GM21786 (cell line): ENCODE measurements around the gene SCRN2.

Experiments used
- ATAC-seq: cut with Tn5 transposase; IDR thresholded peaks from one replicate; pipeline ENCODE4 v1.9.1; 2021; ENCODE audit not compliant: unreplicated experiment

Gene SCRN2

DNA sequence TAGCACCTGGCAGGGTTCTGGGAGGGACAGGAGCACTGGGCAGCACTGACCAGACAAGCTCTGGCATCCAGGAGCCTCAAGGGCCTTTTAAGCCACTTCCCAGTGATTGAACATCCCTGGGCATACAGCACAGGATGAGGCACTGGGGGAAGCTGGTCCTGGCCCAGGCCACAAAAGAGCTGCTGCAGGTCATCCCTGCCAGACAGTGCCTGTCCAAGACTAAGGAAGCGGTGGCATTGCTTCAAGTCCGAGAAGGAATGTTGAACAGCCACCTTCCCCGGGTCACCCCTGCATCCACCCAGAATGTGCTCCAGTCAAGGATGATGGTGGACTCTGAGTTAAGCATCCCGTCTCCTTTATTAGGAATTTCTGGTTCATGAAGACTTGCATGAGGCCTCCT is 18.3 kb downstream of the SCRN2 start:
- ATAC-seq: no peak

DNA sequence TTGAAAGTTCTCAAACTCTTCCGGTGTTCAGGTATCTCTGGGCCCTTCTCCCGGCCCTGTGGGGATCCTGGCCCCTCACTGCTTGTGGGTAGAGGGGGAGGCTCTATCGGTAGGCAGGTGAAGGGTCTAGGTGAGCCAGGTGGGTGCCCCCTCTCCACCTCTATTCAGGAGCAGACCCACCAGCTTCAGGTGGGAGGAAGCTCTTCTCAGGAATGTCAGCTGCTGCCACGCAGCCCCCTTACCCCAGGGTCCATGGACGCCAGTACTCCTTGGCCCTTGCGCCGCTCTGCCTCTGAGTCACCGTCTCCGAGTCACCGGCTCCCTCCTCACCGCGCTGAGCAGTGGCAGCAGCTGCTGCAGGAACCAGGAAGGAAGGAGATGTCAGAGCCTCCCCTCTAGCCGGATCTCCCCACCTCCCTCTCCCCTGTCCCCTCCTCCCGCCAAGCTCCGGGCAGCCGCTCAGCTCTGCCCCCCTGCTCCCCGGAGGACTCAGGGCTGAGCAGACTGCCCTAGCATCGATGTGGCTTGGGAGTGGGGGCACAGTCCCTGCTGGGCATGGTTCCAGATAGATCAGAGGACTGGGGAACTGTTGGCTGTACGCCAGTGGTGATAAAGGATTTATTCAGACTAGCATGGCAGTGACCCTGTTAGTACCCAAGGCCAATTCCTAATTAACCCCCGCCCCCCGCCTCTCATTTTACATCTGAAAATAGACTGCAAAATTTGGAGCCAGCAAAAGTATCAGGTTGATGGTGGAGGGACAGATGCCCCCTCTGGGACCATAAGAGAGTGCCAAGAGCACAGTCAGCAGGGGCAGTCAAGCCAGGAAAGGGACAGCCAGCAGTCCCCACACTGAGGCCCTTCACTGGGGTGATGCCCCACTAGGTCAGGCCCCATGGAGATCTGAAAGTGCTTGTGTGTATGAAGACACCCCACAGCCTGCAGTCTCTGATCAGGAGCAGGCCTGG is 19.4 kb downstream of the SCRN2 start, which contains the start of gene OSBPL7:
OSBPL7 (minus strand) TSS at position 371 of the 968 bp plus-strand sequence. CDS start 1,516 bp downstream, outside the sequence.
- ATAC-seq: peak; percentile 77

DNA sequence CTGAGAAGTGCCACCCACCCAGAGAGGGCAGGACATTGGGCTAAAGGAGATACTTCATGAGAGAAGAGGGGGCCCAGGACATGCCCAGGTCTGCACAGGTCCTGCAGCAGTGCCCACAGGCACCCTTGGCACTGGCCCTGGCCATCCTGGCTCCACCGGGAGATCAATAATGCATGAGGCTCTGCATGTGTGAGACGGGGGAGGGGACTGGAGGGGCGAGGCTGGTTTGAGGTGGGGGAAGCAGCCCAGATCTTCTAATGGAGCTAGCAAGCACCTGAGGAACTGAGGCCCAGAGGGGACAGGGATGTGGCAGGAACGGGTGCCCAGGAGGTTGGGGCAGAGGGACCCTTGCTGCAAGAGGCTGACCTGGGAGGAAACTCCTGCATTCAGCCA is 20.0 kb downstream of the SCRN2 start:
- no peak for ATAC-seq

DNA sequence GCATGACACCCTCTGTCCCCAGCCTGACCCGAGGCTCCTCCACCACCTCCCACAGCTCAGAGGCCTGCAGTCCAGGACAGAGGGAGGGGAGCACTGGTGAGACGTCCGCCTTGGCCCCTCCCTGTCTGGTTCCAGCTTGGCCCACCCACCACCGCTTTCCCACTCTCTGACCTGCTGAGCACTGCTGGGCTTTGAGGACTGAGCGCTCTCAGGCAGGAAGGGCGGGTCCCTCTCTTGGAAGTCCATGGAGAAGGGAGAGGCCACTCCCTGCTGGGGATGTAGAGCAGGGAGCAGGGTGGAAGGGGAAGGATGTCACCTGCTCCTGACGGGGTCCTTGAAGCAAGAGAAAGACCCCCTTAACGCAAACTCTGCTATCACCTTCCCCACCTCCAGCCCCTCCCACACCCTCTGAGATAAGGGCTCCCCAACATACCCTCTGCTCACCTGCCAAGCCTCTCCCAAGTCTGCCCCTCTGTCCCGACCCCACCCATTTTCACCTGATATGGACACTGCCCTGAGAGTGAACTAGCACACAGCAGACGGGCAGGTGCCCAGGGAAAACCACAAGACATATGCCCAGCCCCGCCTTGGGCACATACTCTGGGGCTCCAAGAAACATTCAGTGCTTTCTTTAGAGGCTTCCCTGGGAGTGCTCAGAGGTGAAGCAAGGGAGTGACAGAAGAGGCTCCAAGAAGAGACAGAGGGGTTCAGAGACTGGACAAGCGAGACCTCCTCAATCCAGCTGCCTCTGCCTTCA is 20.9 kb downstream of the SCRN2 start:
- no peak for ATAC-seq

DNA sequence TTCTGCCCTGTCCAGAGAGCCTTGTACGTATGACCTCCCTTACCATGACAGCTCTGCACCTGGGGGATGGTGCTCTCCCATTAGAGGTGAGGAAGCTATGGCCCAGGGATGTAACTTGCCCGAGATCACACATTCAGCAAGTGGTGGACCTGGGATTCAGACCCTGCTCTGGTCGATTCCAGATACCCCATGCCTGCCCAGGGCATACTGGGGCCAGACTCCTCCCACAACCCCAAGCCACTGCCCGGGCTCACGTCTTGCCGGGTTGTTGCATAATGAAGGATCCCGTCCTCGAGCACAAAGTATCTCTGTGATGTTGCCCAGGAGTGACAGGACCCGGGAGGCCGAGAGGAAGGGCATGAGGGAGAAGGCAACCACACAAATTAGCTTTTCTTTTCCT is 21.6 kb downstream of the SCRN2 start:
- ATAC-seq: no peak

DNA sequence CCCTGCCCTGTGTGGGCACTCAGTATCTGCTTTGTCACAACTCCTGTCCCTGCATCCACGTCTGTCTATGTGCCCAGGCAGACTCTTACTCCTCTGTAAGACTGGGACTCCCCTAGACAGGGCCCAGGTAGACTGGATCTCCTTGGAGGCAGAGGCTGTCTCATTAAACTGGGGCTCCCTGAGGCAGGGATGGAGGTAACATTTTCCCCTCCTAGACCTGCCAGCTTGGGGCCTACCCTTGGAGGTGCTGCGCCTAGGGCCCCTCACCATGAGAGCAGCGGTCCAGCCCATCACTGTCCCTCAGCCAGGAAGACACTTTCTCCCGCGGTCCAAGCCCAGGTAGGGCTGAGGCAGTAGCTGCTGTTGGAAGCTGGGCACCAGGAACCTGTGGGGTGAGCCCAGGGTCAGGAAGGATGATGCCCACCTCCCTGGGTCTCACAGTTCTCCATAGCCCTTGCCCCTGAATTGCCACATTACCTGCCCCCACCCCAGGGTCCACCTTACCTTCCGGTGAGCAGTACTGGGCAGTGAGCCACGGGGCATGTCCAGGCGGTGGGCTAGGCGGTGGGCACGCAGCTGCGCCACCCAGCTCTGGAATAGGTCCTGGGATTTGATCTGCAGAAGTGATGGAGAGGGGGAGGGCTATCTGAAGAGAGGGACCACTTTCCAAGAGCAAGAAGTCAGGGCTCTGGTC is 22.9 kb downstream of the SCRN2 start:
- no peak for ATAC-seq

DNA sequence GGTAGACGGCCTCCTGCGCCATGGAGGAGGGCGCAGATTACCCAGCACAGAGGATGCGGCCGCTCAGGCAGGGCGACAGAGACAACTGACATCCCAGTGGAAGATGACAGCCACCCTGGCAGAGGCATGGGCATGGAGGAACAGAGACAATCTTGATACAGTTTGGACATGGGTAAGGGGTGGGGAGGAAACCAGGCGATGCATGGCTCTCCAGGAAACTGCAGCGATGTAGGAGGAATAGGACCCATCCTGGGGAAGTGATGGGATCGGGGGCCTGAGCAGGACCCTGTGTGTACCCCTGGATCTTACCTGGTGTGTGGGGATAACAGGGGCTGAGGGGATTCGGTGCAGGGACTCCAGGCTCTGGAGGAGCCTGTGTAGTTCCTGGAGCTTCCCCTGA is 24.1 kb downstream of the SCRN2 start:
- ATAC-seq: no peak

DNA sequence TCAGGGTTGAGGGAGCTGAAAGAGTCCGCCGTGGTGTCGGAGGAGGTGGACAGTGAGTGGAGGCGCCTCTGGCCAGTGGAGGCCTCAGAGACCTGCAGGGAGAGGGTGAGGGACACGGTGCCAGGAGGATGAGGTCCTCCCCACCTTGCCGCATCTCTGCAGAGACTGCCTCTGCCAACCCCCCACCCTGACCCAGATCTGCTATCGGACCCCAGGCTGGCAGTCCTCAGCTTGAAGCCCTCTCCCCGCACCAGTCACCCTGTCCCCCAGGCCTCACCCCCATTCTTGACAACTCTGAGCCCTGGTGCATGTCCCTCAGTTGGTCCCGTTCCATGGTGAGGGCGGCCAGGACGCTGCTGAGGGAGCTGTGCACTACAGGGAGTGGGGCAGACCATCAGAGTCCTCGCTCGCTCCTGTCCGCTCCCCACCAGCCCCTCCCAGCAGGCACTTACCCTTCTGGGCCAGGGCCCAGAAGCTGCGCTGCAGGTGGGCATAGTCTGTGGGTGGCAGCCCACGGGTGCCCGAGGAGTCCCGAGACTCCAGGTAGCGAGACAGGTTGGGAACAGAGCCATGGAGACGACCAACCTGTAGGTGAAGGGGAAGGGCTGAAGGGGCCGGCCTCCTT is 24.9 kb downstream of the SCRN2 start:
- ATAC-seq: no peak

DNA sequence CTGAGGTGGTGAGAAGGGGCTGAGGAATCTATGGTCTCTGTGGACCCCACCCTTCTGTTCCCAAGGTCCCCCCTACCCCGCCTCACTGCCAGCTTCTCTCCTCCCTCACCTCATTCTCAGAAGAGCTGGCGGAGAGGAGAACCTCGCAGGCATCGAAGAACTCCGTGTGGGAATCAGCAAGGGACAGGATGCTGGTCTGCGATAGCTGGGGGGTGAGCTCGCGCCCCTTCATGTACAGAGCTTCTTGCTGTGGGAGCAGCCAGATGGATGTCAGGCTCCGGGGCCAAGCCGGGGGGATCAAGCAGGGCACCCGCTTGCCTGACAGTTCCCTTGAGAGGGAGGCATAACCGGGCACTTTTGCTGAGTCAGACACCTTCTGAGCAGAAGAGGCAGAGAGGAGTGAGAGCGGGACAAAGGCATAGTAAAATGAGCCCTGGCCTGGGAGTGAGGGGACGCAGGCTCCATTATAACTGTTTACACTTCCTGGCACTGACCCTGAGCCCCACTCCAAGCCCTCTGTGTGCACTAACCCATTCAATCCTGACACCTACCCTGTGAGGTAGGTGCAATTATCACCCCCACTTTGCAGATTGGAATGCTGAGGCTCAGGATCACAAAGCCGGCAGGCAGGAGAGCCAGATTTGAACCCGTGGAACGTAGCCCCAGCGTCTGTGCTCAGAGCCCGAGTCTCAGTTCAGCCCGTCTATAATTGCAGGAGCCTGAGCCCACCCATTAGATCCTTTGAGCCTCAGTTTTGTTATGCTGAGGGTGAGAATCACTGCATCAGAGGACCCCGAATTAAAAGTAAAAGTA is 25.8 kb downstream of the SCRN2 start:
- ATAC-seq: no peak

DNA sequence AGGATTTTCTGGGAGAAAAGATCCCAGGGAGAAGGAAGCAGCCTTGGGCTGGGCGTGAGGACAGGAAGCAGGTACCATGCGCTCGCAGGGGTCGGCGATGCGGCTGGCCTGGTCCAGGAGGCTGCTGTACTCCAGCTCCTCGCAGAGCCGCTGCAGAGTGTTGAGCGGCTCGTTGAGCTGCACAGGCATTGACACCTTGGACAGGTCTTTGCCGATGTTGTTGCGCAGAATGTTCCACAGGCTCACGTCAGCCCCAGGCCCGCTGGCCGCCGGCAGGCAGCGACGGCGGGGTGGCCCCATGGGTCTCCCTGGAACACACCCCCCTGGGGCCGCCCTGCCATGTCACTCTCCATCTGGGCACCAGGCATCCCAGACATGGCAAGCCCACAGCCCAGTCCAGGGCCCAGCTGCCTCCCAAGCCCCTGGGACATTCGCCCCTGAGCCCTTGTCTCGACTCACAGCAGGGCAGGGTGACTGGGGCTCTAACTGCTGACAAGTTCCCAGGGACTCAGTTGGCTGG is 27.5 kb downstream of the SCRN2 start:
- no peak for ATAC-seq

DNA sequence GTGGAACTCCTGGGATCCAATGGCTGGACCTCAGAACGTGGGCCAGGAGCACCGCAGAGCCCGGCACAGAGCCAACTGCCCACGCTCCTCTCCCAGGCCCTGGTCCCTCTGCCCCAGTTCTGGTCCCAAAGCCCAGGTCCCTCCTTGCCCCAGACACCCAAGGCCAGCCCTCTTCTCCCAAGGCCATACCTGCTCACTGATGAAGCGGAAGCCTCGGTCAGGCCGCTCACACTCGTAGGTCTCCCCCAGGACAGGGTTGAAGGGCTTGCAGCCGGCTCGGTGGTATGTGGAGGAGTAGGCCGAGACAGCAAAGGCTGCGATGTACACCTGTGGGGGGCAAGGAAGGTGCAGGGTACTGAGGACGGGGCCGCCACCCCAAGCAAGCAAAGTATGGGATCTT is 28.0 kb downstream of the SCRN2 start:
- ATAC-seq: no peak

DNA sequence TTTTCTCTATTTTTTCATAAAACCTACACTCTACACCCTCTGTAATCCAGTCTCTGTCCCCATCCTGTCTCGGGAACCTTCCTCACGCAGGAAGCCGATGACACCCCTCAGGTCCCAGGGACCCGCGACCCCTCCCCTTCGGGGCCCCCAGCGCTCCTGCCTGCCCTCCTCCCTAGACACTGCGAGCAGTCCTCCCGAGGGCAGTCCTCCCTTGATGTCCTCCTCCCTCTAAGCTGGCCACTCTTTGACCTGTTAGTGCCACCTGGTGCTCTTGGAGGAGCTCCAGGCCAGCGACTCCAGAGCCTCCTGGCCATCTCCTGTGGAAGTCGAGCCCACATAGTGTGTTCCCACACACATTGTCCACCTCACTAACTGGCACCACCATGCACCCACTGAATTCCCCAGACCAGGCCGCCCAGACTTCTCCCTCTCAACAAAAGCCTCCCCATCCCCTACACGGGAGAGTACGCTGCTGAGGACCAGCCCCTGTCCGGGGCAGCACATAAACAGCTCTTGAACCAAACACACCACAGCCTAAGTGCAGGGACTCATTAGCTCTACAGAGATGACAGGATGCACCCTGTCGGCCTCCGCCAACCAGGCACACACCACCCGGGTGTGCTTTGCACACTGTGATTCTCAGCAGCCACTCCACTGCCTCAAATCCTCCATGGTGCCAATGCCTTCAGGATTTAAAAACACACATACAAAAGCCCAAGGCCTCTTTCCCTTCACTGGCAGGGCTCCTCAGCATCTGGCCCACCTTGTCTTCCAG is 28.7 kb downstream of the SCRN2 start:
- no peak for ATAC-seq

DNA sequence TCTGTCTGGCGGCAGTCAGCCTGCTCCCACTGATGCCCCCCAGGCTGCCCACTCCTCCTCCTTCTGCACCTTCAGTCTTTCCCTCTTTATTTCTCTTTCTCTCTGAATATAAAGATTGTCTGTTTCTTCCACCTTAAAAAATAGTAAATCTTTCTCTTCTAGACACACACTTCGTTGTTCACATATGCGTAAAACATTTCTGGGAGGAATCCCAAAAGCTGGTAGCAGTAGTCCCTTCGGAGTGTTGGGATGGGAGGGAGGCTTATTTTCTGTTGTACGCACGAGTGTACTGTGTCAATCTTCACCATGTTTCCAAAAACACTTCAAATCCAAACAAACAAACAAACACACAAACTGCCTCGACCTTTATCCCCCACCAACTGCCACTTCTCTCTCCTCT is 29.4 kb downstream of the SCRN2 start:
- no peak for ATAC-seq

DNA sequence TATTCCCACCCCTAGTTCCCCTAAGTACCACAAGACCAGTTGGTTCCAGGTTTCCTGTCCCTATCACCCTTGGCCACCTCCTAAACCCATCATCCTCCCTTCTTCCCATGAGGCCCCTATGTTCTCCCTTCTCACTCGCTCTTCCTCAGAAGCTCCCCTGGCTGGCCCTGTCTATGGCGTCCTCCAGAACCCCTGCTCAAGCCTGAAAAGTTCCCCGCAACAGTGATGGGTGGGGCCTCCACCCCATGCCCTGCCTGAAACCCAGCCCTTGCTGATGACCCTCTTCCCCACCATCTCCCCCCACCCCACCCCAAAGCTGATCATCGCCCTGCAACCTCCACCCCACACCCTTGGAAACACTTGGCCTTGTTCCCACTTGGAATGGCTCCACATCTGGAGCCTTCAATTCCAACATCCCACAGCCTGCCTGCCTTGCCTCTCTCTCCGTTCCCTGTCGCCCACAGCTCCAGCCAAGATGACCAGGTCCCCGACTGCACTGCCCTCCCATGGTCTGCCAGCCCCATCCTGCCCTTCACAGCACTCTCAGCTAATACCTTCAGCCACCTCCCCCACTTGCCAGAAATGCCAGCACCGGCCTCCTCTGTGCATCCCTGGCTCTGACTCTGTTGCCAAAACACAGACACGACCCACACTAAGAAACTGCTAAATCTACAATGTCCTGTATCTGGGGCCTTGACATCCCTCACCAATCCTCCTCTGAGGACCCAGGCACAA is 30.0 kb downstream of the SCRN2 start:
- ATAC-seq: no peak

DNA sequence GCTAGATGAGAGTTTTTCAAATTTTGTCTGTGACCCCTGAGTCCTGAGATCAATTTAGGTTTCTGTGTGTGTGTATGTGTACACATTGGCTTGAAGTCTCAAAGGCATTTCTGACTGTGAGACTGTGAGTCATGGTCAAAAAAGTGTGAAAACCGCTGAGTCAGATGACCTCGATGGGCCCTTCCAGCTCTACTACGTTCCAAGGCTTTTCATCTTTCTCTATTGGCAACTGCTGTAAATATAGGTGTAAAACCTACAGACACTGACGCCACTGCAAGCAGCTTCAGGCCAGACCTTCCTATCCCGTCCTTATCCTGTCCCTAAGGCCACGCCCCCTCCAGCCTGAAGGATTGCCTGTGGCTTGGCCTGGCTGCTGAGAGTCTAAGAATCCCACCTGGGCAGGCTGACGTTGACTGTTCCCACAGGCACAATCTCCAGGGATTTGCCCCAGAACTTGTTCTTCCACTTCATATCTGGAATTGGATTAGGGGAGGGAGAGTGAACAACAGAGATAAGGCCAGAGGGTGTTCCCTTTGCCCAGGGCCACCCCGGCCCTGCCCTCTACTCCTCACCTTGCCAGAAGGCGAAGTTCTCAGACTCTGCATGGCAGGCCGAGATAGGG is 30.8 kb downstream of the SCRN2 start:
- no peak for ATAC-seq

DNA sequence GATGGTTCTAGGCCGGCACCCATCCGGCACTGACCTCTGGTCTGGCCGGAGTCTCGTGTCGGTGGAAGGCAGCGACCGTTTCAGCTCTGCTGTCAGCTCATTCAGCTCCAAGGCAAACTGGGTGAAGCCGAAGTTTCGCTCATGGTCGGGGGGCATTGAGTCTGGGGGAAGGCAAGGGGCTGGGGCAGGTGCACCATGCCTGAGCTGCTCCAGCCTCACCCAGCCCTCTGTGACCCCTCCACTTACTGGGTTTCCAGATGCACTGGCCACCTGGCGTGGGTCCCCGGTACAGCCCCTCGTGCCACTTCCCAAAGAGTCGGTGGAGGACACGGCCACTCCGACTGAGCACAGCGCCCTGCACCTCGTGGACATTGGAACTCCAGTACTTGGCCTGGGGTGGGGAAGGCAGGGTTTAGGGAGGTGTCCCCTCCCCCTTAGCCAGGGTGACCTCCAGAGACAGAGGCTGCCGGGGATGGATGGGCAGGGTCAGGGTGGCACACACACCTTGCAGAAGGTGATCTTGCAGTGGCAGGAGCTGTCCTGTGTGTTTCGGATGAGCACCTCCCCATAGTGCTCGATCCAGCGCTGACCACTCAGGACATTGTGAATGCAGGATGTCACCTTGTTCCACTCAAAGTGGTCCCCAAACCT is 32.1 kb downstream of the SCRN2 start:
- no peak for ATAC-seq

DNA sequence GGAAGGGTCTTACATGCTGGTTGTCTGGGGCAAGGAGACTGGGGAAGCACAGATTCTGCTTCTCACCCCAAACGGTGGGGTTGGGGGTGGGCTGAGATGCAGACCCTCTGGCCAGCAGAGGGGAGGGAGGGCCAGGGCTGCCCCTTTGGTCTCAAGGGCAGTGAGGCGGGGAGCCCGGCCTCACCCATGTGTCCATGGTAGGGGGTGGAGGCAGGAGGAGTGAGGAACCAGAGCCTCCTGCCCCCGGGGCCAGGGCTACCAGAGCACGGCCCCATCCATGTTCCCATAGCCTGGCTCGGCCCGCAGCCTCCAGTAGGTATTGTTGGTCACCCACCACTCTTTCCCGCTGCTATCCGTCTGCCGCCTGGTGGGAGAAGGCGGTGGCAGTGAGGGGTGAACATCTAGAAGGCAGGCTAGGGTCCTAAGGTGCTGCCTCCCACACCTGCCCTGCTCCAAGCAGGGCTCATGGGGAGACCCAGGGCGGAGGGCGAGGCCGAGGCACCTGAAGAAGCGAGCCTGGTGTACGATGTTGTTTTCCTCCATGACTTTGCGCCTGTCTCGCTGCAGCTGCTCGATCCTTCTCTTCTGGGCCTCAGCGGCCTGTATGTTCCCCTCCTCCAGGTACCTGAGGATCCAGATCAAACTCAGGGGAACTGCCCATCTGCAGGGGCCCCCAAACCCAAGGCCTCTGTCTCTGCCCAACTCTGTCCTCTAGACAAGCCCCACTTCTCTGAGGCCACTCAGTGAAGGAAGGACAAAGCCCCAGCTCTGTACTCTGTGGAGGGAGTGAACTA is 32.8 kb downstream of the SCRN2 start:
- ATAC-seq: no peak
